COLO668 (cell line): ENCODE data around the gene SLC25A33.

Experiments used
- DNase-seq: peaks from one replicate; lab custom pipeline; 2025; ENCODE audit not compliant: unreplicated experiment; lab: John Stamatoyannopoulos, UW

The SLC25A33 gene

GRCh38 chr1:9586147-9586766 lies 47.0 kb downstream of the SLC25A33 start:
- no peak for DNase-seq

- DNase-seq: peak; percentile 100
Observed at GRCh38 chr1:9588551-9589143, 49.4 kb downstream of the SLC25A33 start, which contains the start of gene TMEM201. Gene TMEM201 (plus strand): TSS chr1:9588911. CDS start chr1:9588931, 20 bp downstream.

GRCh38 chr1:9589144-9589718 lies 50.0 kb downstream of the SLC25A33 start:
- peak; percentile 71 for DNase-seq

- peak; percentile 54 for DNase-seq
Observed at GRCh38 chr1:9589719-9590157, 50.5 kb downstream of the SLC25A33 start.

GRCh38 chr1:9590201-9590600 lies 50.9 kb downstream of the SLC25A33 start:
- peak; percentile 54 for DNase-seq

GRCh38 chr1:9590945-9591668 lies 51.8 kb downstream of the SLC25A33 start:
- no peak for DNase-seq

GRCh38 chr1:9591669-9592509 lies 52.6 kb downstream of the SLC25A33 start:
- DNase-seq: no peak

- DNase-seq: no peak
Observed at GRCh38 chr1:9592510-9593075, 53.3 kb downstream of the SLC25A33 start.

- no peak for DNase-seq
Observed at GRCh38 chr1:9593147-9593491, 53.9 kb downstream of the SLC25A33 start.

- DNase-seq: peak; percentile 90
Observed at GRCh38 chr1:9593492-9594465, 54.5 kb downstream of the SLC25A33 start.

GRCh38 chr1:9594471-9595155 lies 55.3 kb downstream of the SLC25A33 start:
- DNase-seq: no peak

GRCh38 chr1:9595156-9595967 lies 56.1 kb downstream of the SLC25A33 start:
- DNase-seq: no peak

GRCh38 chr1:9595968-9596340 lies 56.7 kb downstream of the SLC25A33 start:
- DNase-seq: no peak

- DNase-seq: no peak
Observed at GRCh38 chr1:9596415-9597123, 57.3 kb downstream of the SLC25A33 start.

GRCh38 chr1:9597361-9598315 lies 58.4 kb downstream of the SLC25A33 start:
- no peak for DNase-seq

- DNase-seq: no peak
Observed at GRCh38 chr1:9598316-9598700, 59.0 kb downstream of the SLC25A33 start.
